Stimulated activated CD4-positive, alpha-beta T cell treated with anti-CD3 and anti-CD28 coated beads, TNF-alpha, amount 100 ng/mL, for 24 hours (primary cell): Measurements from ENCODE around the gene SLPI.

ENCODE experiments used
- DNase-seq, 3 experiments: peaks; one replicate each; pipeline ENCODE4 v3.0.0-alpha.2; 2020; ENCODE audit warnings: low read depth in 3 of 3

SLPI gene

GRCh38 chr20:45275338-45275737, 21.0 kb upstream of the SLPI start:
- DNase-seq = no peak

DNA sequence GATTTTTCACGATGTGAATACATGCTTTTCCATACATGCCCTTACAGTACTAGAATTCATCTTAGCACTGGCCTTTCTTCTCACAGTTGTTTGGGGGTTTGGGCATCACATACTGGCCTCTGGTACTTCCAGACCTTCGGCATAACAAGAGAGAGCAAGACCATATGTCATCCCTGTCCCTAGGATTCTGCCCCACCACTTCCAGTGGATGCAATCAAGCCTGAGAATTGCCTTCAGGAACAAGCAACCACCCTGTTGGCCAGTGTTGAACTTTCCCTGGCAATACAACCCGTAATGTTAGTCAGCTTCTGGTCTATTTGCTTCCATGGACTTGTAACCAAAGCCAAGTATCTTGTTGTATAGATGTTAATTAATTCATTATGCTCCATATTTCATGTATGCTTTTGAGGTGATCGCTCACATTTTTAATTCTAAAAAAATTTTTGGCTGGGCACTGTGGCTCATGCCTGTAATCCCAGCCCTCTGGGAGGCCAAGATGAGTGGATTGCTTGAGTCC, 15.4 kb upstream of the SLPI start:
- DNase-seq = no peak

- DNase-seq = no peak
These were observed 14.7 kb upstream of the SLPI start for GRCh38 chr20:45269056-45269455.

- DNase-seq = no peak
These were observed 14.2 kb upstream of the SLPI start for GRCh38 chr20:45268531-45268930.

- no peak for DNase-seq
These were observed 12.6 kb upstream of the SLPI start for GRCh38 chr20:45266977-45267376.

GRCh38 chr20:45263556-45264266, 9.3 kb upstream of the SLPI start:
- DNase-seq = no peak

- no peak for DNase-seq
These were observed 4.3 kb upstream of the SLPI start for GRCh38 chr20:45258664-45259063.

DNA sequence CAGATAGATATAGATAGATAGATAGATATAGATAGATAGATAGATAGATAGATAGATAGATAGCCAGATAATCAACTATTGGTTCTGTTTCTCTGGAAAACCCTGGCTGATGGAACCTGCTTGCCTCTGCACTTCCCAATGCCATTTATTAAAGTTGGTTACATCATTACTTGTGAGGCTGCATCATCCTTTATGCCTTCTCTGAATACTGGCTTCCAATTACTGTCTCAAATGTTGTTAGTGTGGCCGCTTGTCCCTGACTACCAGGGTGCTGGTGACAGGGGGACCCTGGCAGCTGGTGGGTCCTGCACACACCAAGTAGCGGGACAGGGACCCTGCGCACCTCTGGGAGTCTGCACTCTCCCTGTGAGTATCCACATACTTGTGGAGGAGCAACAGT, 3.9 kb upstream of the SLPI start:
- no peak for DNase-seq

DNA sequence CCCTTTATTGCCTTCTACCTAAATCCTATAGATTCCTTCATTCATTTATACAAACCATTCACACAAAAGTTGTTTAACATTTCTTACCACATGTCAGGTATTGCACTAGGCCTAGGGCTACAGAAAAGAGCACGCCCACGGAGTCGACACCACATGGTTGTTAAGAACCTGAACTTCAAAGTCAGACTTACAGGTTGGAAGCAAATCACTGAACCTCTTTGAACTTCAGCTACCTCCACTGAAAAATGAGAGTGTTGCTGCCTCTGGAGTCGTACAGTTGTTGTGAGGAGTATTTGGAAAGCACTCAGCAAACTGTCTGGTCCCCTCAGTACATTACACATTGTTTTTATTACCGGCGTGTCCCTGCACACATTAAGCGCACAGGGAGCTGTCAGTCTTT, 3.3 kb upstream of the SLPI start:
- DNase-seq = no peak

- no peak for DNase-seq
These were observed 2.8 kb upstream of the SLPI start for GRCh38 chr20:45257161-45257560.

- DNase-seq = no peak
These were observed 1.1 kb downstream of the SLPI start for GRCh38 chr20:45253261-45253660.

DNA sequence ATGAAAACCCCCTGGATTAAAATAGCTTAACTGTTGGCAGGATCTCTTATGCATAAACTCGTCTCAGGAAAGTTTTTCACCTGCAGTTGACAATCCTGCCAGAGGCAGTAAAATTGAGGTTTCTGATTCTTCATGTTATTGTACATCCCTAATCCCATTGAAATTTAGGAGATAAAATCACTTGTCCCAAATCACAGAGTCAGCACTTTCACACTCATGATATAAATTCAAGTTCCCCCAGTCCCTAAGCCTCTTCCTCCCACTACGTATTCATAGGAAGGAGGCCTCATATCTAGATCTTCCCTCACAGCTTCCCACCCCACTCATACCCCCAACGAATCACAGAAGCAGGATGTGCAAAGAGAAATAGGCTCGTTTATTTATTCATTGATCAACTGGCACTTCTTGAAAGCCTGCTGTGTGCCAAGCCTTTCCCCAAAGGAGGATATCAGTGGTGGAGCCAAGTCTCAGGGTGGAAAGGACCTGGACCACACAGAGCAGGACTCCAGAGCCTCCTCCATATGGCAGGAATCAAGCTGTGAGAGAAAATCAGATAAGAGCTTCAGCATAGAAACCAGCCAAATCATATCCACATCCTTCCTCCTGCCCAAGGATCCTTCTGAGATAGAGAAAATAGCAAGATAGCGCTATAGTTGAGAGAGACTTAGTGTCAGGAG, 2.3 kb downstream of the SLPI start:
- DNase-seq = no peak

GRCh38 chr20:45248609-45249008, 5.8 kb downstream of the SLPI start:
- no peak for DNase-seq

DNA sequence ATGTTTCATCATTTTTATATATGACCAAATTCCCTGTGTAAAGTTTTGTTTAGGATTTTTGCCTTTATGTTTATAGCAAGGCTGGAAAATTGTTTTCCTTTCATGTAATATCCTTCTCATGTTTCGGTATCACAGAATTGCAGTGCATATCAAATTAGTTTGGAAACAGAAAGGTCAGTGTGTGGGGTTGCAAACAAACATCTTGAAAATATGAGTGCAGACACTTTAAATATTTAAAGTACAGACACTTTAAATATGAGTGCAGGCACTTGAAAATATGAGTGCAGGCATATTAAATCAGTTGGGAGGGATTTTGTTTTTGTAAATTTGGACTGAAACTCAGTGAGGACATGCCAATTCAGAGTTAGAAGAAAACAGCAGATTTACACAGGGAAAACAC, 6.5 kb downstream of the SLPI start:
- DNase-seq = no peak

- DNase-seq = no peak
These were observed 8.3 kb downstream of the SLPI start for GRCh38 chr20:45246109-45246508.

DNA sequence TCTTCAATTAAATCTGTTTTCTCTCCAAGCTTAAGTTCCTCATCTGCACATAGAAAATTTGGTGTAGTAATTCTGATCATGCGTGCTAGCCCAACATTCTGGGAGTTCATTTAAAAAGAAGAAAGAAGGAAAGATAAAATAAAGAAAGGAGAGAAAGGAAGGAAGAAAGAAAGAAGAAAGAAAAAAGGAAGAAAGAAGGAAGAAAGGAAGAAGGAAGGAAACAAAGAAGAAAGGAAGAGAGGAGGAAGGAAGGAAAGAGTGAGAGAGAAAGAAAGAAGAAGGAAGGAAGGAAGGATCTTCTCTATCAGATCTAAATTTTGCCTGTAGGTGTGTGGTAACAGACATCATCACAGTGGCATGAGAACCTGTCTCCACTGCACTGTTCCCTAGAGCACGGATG, 16.2 kb downstream of the SLPI start:
- DNase-seq = no peak

- peak in 1 of 3 experiments; percentile 7 for DNase-seq
These were observed 18.4 kb downstream of the SLPI start for GRCh38 chr20:45235995-45236394.

GRCh38 chr20:45230631-45231030, 23.7 kb downstream of the SLPI start:
- DNase-seq = no peak

DNA sequence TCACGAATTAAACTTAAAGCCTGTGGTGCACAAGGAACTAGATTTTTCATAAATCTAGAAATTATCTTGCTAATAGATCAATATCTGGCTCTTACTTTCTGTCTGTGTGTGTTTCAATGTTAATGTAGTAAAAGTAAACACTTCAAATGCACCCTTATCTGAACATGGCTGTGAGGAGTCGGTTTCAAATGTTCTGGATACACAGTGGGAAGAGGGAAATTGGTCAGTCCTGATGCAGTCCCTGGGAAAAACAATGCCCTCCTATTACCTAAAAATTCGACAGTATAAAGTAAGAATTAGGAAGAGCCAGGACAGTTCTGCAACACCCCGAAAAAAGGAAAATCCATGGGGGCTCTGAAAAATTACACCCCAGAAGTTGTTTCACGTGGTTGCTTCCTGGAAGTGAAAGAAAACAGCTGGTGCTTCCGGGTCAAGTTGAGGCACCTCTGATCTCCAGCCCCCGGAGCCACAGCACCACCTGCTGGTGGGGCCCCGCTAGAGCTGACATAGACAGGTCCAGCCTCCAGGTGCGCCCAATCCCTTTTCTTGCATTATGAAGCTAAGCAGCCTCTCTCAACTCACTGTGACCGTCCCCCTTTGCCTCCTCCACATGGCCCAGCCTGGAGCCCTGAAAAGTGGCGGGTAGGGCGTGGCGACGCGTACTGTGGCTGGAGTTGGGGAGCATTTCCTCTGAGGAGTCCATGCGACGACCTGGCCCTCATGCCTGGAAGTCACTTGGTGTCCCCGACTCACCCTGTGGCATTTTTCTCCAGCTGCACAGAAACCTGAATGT, 24.9 kb downstream of the SLPI start:
- DNase-seq = peak; percentile 5 to 67 (median 18)

DNA sequence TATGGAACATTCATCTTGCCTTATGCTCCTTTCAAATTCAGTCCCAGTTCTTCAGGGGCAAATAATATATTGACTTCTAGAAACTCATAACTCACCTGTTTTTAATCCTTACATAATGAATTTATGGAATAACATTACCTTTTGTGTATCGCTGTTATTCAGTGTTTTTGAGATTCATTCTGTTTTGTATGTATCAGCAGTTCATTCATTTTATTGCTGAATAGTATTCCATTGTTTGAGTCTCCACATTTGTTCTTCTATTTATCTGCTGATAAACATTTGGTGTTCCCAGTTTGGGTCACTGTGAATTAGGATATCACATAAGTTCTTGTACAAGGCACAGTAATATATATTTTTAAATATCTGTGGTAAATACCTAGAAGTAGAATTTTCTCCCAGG, 28.1 kb downstream of the SLPI start:
- DNase-seq = no peak

DNA sequence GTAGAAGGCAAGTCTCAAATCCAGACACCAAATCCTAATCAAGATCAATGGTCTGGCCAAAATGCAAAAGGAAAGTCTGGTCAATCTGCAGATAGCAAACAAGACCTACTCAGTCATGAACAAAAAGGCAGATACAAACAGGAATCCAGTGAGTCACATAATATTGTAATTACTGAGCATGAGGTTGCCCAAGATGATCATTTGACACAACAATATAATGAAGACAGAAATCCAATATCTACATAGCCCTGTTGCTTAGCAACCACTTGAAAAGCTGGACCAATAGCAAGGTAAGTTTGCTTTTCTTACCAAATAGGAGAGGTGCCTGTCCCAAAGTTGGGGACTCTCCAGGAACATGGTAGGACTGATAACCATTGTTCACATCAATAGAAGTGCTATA, 31.2 kb downstream of the SLPI start:
- no peak for DNase-seq

DNA sequence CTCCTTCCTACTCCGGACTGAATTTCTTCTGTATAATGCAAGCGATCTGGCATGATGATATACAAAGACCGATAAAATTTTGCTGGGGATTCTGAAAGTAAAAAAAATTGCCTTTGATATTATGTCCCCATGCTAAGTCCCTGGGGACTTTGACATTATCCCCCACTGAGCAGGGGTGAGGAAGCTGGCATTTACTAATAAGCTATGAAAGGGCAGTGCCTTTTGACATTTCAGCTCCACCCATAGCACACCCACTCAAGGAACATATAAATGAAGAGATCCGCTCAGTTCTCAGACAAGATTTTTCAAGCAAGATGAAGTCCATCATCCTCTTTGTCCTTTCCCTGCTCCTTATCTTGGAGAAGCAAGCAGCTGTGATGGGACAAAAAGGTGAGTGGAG, 33.3 kb downstream of the SLPI start, which contains the start of gene SEMG2:
Gene SEMG2, plus strand, starts transcription at position 298 of the 400 bp plus-strand sequence. Its CDS starts 17 bp downstream, at position 315.
- no peak for DNase-seq
